ENCODE results near the gene EPAS1. TPM values are rescaled to one million over a fixed set of nuclear protein-coding genes. Genes with fewer than 3 reads are reported as not detected.

The EPAS1 gene
- total RNA-seq, 1 experiment from 2014 or later: 55.9 TPM

- ATAC-seq: no peak
- no peak for DNase-seq (ENCODE audit: low read depth, low spot score)
- no peak overlapping the region for H2AFZ ChIP-seq (ENCODE audit: low read depth, low read length, poor library complexity, severe bottlenecking)
- no peak for TF ChIP-seq ZBTB33 (IDR thresholded peaks at IDR 0.05; ENCODE audit: extremely low read depth, insufficient replicate concordance, low read length)
- no peak for TF ChIP-seq REST (IDR thresholded peaks at IDR 0.05; ENCODE audit: low read depth)
- no peak for TF ChIP-seq ATF3 (IDR thresholded peaks at IDR 0.05)
- TF ChIP-seq CBX3 (IDR thresholded peaks at IDR 0.05; ENCODE audit: low read depth): no peak
- no peak for TF ChIP-seq EZH2 (IDR thresholded peaks at IDR 0.05)
- TF ChIP-seq YY1 (IDR thresholded peaks at IDR 0.05; ENCODE audit: extremely low read depth, insufficient replicate concordance, low read depth, low read length): no peak
- TF ChIP-seq RAD21 (IDR thresholded peaks at IDR 0.05; ENCODE audit: low read depth): no peak
- TF ChIP-seq ZNF274 (IDR thresholded peaks at IDR 0.05; ENCODE audit: low read depth, low read length): no peak
- ChIA-PET CTCF (no interaction called here), POLR2A (no interaction called here), RAD21 (ENCODE audit: low non-redundant PET in 1 of 2, low total read pairs in 2 of 2, uncharacterized antibody in 2 of 2, unreplicated experiment in 2 of 2) (no interaction called here)
- H3K9me2 ChIP-seq (ENCODE audit: insufficient read depth): no peaks in the 10 kb centered on the region
- no peak overlapping the region for H3K4me3 ChIP-seq (replicated peaks in 1 of 2; ENCODE audit: low read depth in 1 of 2, low read length in 2 of 2)
- intact Hi-C loops (cut with micrococcal nuclease): no loop called here
- H3K9me3 ChIP-seq (ENCODE audit: control insufficient read depth in 1 of 2, insufficient read depth in 1 of 2, low read depth in 1 of 2, low read length in 2 of 2): no peaks in the 10 kb centered on the region
- H3K79me2 ChIP-seq (ENCODE audit: insufficient read depth, low read length): no peaks in the 10 kb centered on the region; the same call in 1 of the 2 replicates
- H3K27me3 ChIP-seq (ENCODE audit: insufficient read depth, low read length): no peaks in the 10 kb centered on the region
- no peak overlapping the region for H3K27ac ChIP-seq (ENCODE audit: low read depth, low read length)
- BruUV-seq (replicated peaks): no TSS peak
- H3K4me1 ChIP-seq (ENCODE audit: control insufficient read depth in 1 of 2, insufficient read depth in 2 of 2, low read length in 2 of 2): peaks cover 0 to 15% of the 10 kb centered on the region in 2 experiments; a peak in 1 of 4 replicates
- no peaks in the 10 kb centered on the region for H3K36me3 ChIP-seq (ENCODE audit: control insufficient read depth in 1 of 2, insufficient read depth in 2 of 2, low read length in 2 of 2)
- 0 out of 2 replicates have a peak overlapping the region, but pooled peaks have one; percentile 9 for H3K4me2 ChIP-seq (ENCODE audit: low read length)
- no peaks in the 10 kb centered on the region for H4K20me1 ChIP-seq (ENCODE audit: insufficient read depth)
- H3K9ac ChIP-seq (ENCODE audit: low read length): no peak overlapping the region
Observed at GRCh38 chr2:46325182-46325928, 28.1 kb downstream of the EPAS1 start.

Measured in HCT116 (cell line).